PC-3 (cell line): Measurements from ENCODE around the gene STX18.

Experiments
- CTCF ChIP-seq: fragments of 300-600 bp; sonication (generic); conservative IDR thresholded peaks from 2 replicates; pipeline ENCODE4 v1.5.1; 2017; ENCODE audit warnings: antibody characterized with exemption, low read depth, mild to moderate bottlenecking, low read length
- EZH2 ChIP-seq: fragments of 300-600 bp; sonication (generic); IDR thresholded peaks from one replicate; pipeline ENCODE4 v1.6.1; 2017; ENCODE audit warnings: antibody characterized with exemption, mild to moderate bottlenecking, low read length; ENCODE audit not compliant: unreplicated experiment
- EZH2phosphoT487 ChIP-seq: fragments of 300-600 bp; sonication (generic); IDR thresholded peaks from 2 replicates; pipeline ENCODE4 v1.6.1; 2018; ENCODE audit warnings: mild to moderate bottlenecking, antibody characterized with exemption, low read length, borderline replicate concordance

DNA sequence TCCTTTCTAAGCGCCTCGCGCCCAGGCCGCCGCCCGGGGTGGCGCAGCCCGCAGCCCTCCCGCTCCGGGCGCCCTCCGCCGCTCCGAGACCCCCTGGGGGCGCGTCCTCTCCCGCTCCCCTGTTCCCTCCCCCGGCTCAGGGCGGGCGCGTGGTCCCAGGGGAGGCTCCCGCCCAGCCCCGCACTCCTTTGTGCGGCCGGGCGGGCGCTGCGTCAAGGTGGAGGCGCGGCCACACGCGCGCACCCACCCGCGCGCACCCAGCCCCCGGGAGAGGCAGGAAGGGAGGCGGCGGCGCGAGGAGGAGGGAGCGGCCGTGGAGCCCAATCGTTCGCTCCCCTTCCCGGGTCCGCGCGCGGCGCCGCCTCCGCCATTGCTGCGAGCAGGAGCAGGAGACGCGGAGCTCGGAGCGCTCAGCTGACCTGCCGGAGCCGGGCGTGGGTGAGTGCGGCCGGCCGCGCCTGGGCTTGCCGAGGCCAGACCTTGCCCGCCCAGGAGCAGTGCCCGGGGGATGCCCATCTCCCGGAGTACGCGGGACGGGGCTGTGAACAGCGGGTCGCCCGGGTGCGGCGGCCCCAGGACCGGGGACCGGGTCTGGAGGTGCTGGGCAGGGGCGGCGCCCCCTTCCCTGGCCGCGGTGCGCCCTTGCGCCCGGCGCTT is 155.0 kb downstream of the STX18 start, which contains the start of gene NSG1:
- TF ChIP-seq EZH2 (peak; percentile 49), CTCF (no peak), EZH2phosphoT487 (no peak)
